Femur (tissue), 1 donor: Measurements from ENCODE around the gene CEBPA.

Source experiments
- DNase-seq: peaks from one replicate; pipeline ENCODE4 v3.0.0-alpha.2; 2017

Gene CEBPA

GRCh38 chr19:33300009-33300893, 2.1 kb downstream of the CEBPA start:
- DNase-seq, result no peak

GRCh38 chr19:33299051-33299688, 3.2 kb downstream of the CEBPA start:
- DNase-seq, result no peak

GRCh38 chr19:33298146-33298911, 4.0 kb downstream of the CEBPA start:
- DNase-seq, result peak; percentile 33

GRCh38 chr19:33297401-33298145, 4.8 kb downstream of the CEBPA start:
- DNase-seq, result peak; percentile 12

GRCh38 chr19:33296488-33296971, 5.8 kb downstream of the CEBPA start:
- DNase-seq, result peak; percentile 77

GRCh38 chr19:33295621-33296487, 6.5 kb downstream of the CEBPA start:
- peak; percentile 13 for DNase-seq

- DNase-seq, result peak; percentile 16
Measured at GRCh38 chr19:33295046-33295445, 7.3 kb downstream of the CEBPA start.

- no peak for DNase-seq
Measured at GRCh38 chr19:33294058-33294798, 8.1 kb downstream of the CEBPA start.

GRCh38 chr19:33293255-33294057, 8.9 kb downstream of the CEBPA start:
- DNase-seq, result peak; percentile 45

- no peak for DNase-seq
Measured at GRCh38 chr19:33292595-33293254, 9.6 kb downstream of the CEBPA start.

GRCh38 chr19:33291623-33292534, 10.5 kb downstream of the CEBPA start:
- DNase-seq, result no peak

GRCh38 chr19:33290956-33291622, 11.2 kb downstream of the CEBPA start:
- no peak for DNase-seq

GRCh38 chr19:33290082-33290815, 12.1 kb downstream of the CEBPA start:
- no peak for DNase-seq

- DNase-seq, result no peak
Measured at GRCh38 chr19:33289261-33289660, 13.1 kb downstream of the CEBPA start.

- no peak for DNase-seq
Measured at GRCh38 chr19:33288666-33289065, 13.7 kb downstream of the CEBPA start.

- DNase-seq, result no peak
Measured at GRCh38 chr19:33287927-33288326, 14.4 kb downstream of the CEBPA start.

- DNase-seq, result no peak
Measured at GRCh38 chr19:33287438-33287837, 14.9 kb downstream of the CEBPA start.
